OCI-LY1 (cell line): ENCODE measurements around the gene REPS2.

Source experiments
- EZH2 ChIP-seq: fragments of 200-600 bp; sonication (generic), shearing (Covaris generic); IDR thresholded peaks from 2 replicates; pipeline ENCODE4 v1.8.0; 2017; ENCODE audit warnings: borderline replicate concordance, mixed run types, mild to moderate bottlenecking, antibody characterized with exemption, low read length, moderate library complexity, mixed read lengths
- TF ChIP-seq, protein P1 (sequence below): fragments of 200-600 bp; sonication (generic), shearing (Covaris generic); IDR thresholded peaks from 2 replicates; pipeline ENCODE4 v1.5.1; 2017; ENCODE audit warnings: mild to moderate bottlenecking, antibody characterized with exemption, low read length, moderate library complexity, mixed read lengths

DNA sequence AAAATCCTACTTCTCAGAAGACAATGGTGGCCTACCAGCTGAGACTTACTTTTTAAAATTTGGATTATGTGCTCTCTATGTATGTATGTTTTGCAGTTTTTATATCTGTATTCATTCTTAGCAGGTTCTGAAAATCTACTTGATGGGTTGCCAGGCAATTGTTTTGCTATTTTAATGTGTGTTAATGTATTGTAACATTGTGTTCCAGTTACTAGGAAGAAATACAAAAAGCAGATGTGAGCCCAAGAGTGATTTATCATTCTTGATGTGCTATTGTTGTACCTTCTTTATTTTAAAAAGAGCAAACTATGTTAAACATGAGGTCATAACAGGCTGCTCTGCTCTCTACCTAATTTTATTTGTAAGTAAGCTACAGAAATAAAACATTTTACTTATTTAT is 81.9 kb downstream of the REPS2 start:
- no peak for TF ChIP-seq EZH2
- TF ChIP-seq, protein P1, sequence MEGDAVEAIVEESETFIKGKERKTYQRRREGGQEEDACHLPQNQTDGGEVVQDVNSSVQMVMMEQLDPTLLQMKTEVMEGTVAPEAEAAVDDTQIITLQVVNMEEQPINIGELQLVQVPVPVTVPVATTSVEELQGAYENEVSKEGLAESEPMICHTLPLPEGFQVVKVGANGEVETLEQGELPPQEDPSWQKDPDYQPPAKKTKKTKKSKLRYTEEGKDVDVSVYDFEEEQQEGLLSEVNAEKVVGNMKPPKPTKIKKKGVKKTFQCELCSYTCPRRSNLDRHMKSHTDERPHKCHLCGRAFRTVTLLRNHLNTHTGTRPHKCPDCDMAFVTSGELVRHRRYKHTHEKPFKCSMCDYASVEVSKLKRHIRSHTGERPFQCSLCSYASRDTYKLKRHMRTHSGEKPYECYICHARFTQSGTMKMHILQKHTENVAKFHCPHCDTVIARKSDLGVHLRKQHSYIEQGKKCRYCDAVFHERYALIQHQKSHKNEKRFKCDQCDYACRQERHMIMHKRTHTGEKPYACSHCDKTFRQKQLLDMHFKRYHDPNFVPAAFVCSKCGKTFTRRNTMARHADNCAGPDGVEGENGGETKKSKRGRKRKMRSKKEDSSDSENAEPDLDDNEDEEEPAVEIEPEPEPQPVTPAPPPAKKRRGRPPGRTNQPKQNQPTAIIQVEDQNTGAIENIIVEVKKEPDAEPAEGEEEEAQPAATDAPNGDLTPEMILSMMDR, result no peak
